ENCODE measurements around the gene KDM4C.

DNA sequence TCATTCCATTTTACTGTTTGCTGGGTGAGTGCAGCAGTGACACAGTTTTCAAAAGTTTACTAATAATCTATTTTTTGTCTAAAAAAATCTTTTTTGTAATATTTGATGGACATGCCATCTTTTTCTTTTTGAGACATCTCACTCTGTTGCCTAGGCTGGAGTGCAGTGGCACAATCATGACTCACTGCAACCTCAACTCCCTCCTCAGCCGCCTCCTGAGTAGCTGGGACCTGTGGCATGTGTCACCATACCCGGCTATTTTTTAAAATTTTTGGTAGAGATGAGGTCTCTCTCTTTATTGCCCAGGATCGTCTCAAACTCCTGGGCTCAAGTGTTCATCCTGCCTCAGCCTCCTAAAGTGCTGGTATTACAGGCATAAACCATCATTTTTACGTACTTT is 86.0 kb downstream of the KDM4C start:
- TF ChIP-seq, protein P1, sequence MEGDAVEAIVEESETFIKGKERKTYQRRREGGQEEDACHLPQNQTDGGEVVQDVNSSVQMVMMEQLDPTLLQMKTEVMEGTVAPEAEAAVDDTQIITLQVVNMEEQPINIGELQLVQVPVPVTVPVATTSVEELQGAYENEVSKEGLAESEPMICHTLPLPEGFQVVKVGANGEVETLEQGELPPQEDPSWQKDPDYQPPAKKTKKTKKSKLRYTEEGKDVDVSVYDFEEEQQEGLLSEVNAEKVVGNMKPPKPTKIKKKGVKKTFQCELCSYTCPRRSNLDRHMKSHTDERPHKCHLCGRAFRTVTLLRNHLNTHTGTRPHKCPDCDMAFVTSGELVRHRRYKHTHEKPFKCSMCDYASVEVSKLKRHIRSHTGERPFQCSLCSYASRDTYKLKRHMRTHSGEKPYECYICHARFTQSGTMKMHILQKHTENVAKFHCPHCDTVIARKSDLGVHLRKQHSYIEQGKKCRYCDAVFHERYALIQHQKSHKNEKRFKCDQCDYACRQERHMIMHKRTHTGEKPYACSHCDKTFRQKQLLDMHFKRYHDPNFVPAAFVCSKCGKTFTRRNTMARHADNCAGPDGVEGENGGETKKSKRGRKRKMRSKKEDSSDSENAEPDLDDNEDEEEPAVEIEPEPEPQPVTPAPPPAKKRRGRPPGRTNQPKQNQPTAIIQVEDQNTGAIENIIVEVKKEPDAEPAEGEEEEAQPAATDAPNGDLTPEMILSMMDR (conservative IDR thresholded peaks at IDR 0.05 in 1 of 2, IDR thresholded peaks at IDR 0.05 in 1 of 2; ENCODE audit: low read depth in 1 of 2, low read length in 2 of 2): no peak
- no peak for TF ChIP-seq EZH2 (IDR thresholded peaks at IDR 0.05; ENCODE audit: low read length, missing control alignments)
